WERI-Rb-1 (cell line): Measurements from ENCODE around the gene SNX25.

Source experiments
- DNase-seq: peaks from one replicate; pipeline ENCODE4 v3.0.0-alpha.2; 2020
- H3K27ac ChIP-seq: fragments of 250-450 bp; sonication (Bioruptor Pico); 2 replicates; pipeline ENCODE4 v1.5.1; 2020; ENCODE audit warnings: mild to moderate bottlenecking, moderate library complexity
- H3K27me3 ChIP-seq: fragments of 250-450 bp; sonication (Bioruptor Pico); 2 replicates; pipeline ENCODE4 v1.5.1; 2021; ENCODE audit warnings: mild to moderate bottlenecking, low read depth, moderate library complexity; ENCODE audit not compliant: insufficient read depth, severe bottlenecking
- H3K36me3 ChIP-seq: fragments of 250-450 bp; sonication (Bioruptor Pico); 2 replicates; pipeline ENCODE4 v1.5.1; 2020; ENCODE audit warnings: mild to moderate bottlenecking, moderate library complexity
- H3K4me3 ChIP-seq: 2 replicates; pipeline ENCODE4 v1.5.1; 2011; ENCODE audit warnings: low read depth, mild to moderate bottlenecking, control low read depth, low read length
- H3K9me3 ChIP-seq: fragments of 250-450 bp; sonication (Bioruptor Pico); 2 replicates; pipeline ENCODE4 v1.5.1; 2021; ENCODE audit warnings: mild to moderate bottlenecking, moderate library complexity; ENCODE audit not compliant: severe bottlenecking
- CTCF ChIP-seq: IDR thresholded peaks from 2 replicates; pipeline ENCODE4 v1.5.1; 2011; ENCODE audit warnings: low read depth, mild to moderate bottlenecking, control low read depth, inconsistent platforms, low read length

The SNX25 gene

GRCh38 chr4:185293202-185293601 lies 83.8 kb downstream of the SNX25 start:
- H3K9me3 ChIP-seq, result no peaks in the 10 kb centered on the region
- H3K36me3 ChIP-seq, result no peaks in the 10 kb centered on the region
- H3K4me3 ChIP-seq, result no peak overlapping the region
- TF ChIP-seq CTCF, result no peak
- H3K27ac ChIP-seq, result no peak overlapping the region
- no peak for DNase-seq
- H3K27me3 ChIP-seq, result no peaks in the 10 kb centered on the region

- H3K27me3 ChIP-seq, result no peaks in the 10 kb centered on the region
- no peak for DNase-seq
- no peaks in the 10 kb centered on the region for H3K36me3 ChIP-seq
- no peak for TF ChIP-seq CTCF
- no peak overlapping the region for H3K27ac ChIP-seq
- H3K9me3 ChIP-seq, result no peaks in the 10 kb centered on the region
- no peak overlapping the region for H3K4me3 ChIP-seq
These were observed 87.5 kb downstream of the SNX25 start for GRCh38 chr4:185296665-185297460.

GRCh38 chr4:185298728-185299430 lies 89.5 kb downstream of the SNX25 start:
- DNase-seq, result no peak
- Histone ChIP-seq H3K27ac (no peak overlapping the region), H3K4me3 (no peak overlapping the region), H3K9me3 (no peaks in the 10 kb centered on the region), H3K27me3 (no peaks in the 10 kb centered on the region), H3K36me3 (no peaks in the 10 kb centered on the region)
- TF ChIP-seq CTCF, result no peak

GRCh38 chr4:185304541-185304940 lies 95.1 kb downstream of the SNX25 start:
- H3K27me3 ChIP-seq, result no peaks in the 10 kb centered on the region
- no peak for DNase-seq
- H3K4me3 ChIP-seq, result no peak overlapping the region
- H3K27ac ChIP-seq, result no peak overlapping the region
- no peak for TF ChIP-seq CTCF
- H3K9me3 ChIP-seq, result no peaks in the 10 kb centered on the region
- no peaks in the 10 kb centered on the region for H3K36me3 ChIP-seq

- H3K9me3 ChIP-seq, result no peaks in the 10 kb centered on the region
- H3K4me3 ChIP-seq, result no peak overlapping the region
- no peaks in the 10 kb centered on the region for H3K27me3 ChIP-seq
- peak; percentile 46 for DNase-seq
- H3K27ac ChIP-seq, result no peak overlapping the region
- TF ChIP-seq CTCF, result peak; percentile 84
- H3K36me3 ChIP-seq, result no peaks in the 10 kb centered on the region
These were observed 95.7 kb downstream of the SNX25 start for GRCh38 chr4:185304944-185305690.
